ENCODE data around the gene CYREN.

DNA sequence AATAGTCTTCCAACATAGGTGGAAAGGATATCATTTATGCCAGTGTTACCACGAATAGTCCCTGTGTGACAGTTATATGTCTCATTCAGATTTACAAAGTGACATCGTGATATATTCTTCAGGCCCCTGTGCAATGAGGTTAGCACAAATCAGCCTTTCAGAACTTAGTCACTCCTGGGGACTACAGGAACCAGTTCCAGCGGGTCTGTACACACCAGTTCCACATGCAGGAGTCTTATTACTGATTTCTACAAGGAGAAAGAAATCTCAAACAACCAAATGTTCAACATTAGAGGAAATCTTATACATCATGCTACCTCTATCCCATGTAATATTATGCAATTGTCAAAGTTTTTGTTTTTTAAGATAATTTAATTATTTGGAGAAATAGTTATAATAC, 45.2 kb upstream of the CYREN start:
- TF ChIP-seq EZH2phosphoT487 (IDR thresholded peaks at IDR 0.05; ENCODE audit: borderline replicate concordance, low read length), result no peak
- TF ChIP-seq, protein P1, sequence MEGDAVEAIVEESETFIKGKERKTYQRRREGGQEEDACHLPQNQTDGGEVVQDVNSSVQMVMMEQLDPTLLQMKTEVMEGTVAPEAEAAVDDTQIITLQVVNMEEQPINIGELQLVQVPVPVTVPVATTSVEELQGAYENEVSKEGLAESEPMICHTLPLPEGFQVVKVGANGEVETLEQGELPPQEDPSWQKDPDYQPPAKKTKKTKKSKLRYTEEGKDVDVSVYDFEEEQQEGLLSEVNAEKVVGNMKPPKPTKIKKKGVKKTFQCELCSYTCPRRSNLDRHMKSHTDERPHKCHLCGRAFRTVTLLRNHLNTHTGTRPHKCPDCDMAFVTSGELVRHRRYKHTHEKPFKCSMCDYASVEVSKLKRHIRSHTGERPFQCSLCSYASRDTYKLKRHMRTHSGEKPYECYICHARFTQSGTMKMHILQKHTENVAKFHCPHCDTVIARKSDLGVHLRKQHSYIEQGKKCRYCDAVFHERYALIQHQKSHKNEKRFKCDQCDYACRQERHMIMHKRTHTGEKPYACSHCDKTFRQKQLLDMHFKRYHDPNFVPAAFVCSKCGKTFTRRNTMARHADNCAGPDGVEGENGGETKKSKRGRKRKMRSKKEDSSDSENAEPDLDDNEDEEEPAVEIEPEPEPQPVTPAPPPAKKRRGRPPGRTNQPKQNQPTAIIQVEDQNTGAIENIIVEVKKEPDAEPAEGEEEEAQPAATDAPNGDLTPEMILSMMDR (IDR thresholded peaks at IDR 0.05; ENCODE audit: low read depth, low read length, poor library complexity, severe bottlenecking), result no peak
